ENCODE measurements around the gene TMEM222. TPM values are rescaled to one million over a fixed set of nuclear protein-coding genes. Genes with fewer than 3 reads are reported as not detected.

TMEM222 gene
- total and polyA plus RNA-seq, 10 of the 15 experiments (the other 5 are each of a cell fraction or from before 2014, with no cell fraction given): 3.8 to 43.5 (median 35.4) TPM

DNA sequence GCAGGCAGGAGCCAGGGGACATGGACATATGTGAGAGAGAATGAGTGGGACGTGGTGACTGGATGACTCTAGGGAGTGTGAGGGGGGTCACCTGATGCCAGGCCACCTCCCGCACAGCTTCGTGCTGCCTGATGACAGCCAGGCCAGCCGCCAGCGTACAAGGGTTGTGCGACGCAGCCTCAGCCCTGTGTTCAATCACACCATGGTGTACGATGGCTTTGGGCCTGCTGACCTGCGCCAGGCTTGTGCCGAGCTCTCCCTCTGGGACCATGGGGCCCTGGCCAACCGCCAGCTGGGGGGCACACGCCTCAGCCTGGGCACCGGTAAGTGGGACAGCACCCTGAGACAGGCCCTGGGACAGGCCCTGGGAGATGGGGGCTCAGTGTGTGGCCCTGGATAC, 31.2 kb downstream of the TMEM222 start:
- 96% methylated on average over 13 of the region's 13 CpGs for WGBS (ENCODE audit: insufficient coverage, insufficient replicate concordance, low lambda C conversion rate, missing lambda C conversion rate)
- TF ChIP-seq EED (IDR thresholded peaks at IDR 0.05; ENCODE audit: low read depth) (no peak), POLR2A (IDR thresholded peaks at IDR 0.05; ENCODE audit: low read depth, low read length) (0 out of 2 replicates have a peak, but pooled peaks have one; percentile 26)
- Histone ChIP-seq H3K27ac (ENCODE audit: control insufficient read depth, insufficient read depth) (no peak overlapping the region), H3K4me1 (ENCODE audit: control insufficient read depth, insufficient read depth, low read length) (peaks cover 4% of the 10 kb centered on the region), H3K27me3 (replicated peaks in 1 of 2; ENCODE audit: control insufficient read depth in 2 of 2, insufficient read depth in 2 of 2, low read length in 1 of 2) (no peaks in the 10 kb centered on the region), H3K79me2 (ENCODE audit: control insufficient read depth, insufficient read depth, low read length) (no peaks in the 10 kb centered on the region), H3K9me3 (replicated peaks; ENCODE audit: control insufficient read depth, insufficient read depth, low read length) (no peaks in the 10 kb centered on the region), H4K20me1 (ENCODE audit: control insufficient read depth, insufficient read depth) (no peaks in the 10 kb centered on the region), H3K4me3 (no peak overlapping the region), H3K9ac (ENCODE audit: control insufficient read depth, insufficient read depth, low read length) (no peak overlapping the region), H3K36me3 (ENCODE audit: control insufficient read depth in 2 of 2, insufficient read depth in 2 of 2, low read length in 1 of 2) (no peaks in the 10 kb centered on the region), H2AFZ (ENCODE audit: control insufficient read depth, low read depth, low read length) (no peak overlapping the region), H3K4me2 (ENCODE audit: control insufficient read depth, insufficient read depth) (no peak overlapping the region)
- SMC1A ChIA-PET (ENCODE audit: uncharacterized antibody, unreplicated experiment): interaction anchor here (1.2 kb wide), 1 partner anchor 34 kb away, joined by 3 read pairs; no protein-coding TSS in a partner anchor
- no peak for DNase-seq (ENCODE audit: low read depth, low spot score)
- in situ Hi-C loops (cut with MboI) (no loop called here), intact Hi-C loops (cut with micrococcal nuclease; ENCODE audit: unreplicated experiment) (no loop called here)
- FAIRE-seq: no peak
- POLR2A ChIA-PET: no interaction called here
- RAD21 ChIA-PET (ENCODE audit: unreplicated experiment): no interaction called here
- CTCF ChIA-PET: interaction anchor here (1.1 to 8.7 kb wide), 5 partner anchors 12 to 55 kb away, joined by 3 to 126 read pairs (median 14); partner anchors contain the start of gene GPR3
- BruUV-seq (replicated peaks): no TSS peak
- ATAC-seq: no peak

DNA sequence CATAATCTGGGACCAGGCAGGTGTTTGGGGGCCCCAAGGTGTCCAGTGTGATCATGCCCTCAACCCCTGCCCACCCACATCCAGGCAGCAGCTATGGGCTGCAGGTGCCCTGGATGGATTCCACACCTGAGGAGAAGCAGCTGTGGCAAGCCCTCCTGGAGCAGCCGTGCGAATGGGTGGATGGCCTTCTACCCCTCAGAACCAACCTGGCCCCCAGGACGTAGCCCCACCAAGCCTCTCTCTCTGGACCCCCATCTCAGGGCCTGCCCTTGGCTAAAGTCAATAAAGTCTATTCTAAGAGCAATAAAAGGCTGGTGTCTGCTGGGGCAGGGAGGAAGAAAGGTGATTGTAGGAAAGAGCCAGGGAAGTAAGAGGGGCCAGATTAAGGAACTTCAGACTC, 31.7 kb downstream of the TMEM222 start:
- Histone ChIP-seq H3K4me2 (ENCODE audit: control insufficient read depth, insufficient read depth) (no peak overlapping the region), H3K79me2 (ENCODE audit: control insufficient read depth, insufficient read depth, low read length) (no peaks in the 10 kb centered on the region), H3K4me3 (no peak overlapping the region), H3K4me1 (ENCODE audit: control insufficient read depth, insufficient read depth, low read length) (peaks cover 4% of the 10 kb centered on the region), H3K27me3 (replicated peaks in 1 of 2; ENCODE audit: control insufficient read depth in 2 of 2, insufficient read depth in 2 of 2, low read length in 1 of 2) (no peaks in the 10 kb centered on the region; a peak in 1 of 4 replicates), H3K9ac (ENCODE audit: control insufficient read depth, insufficient read depth, low read length) (no peak overlapping the region), H3K27ac (ENCODE audit: control insufficient read depth, insufficient read depth) (no peak overlapping the region), H4K20me1 (ENCODE audit: control insufficient read depth, insufficient read depth) (no peaks in the 10 kb centered on the region), H2AFZ (ENCODE audit: control insufficient read depth, low read depth, low read length) (no peak overlapping the region), H3K9me3 (replicated peaks; ENCODE audit: control insufficient read depth, insufficient read depth, low read length) (no peaks in the 10 kb centered on the region), H3K36me3 (ENCODE audit: control insufficient read depth in 2 of 2, insufficient read depth in 2 of 2, low read length in 1 of 2) (no peaks in the 10 kb centered on the region)
- BruUV-seq (replicated peaks): no TSS peak
- ChIA-PET POLR2A (no interaction called here), RAD21 (ENCODE audit: unreplicated experiment) (no interaction called here), SMC1A (ENCODE audit: uncharacterized antibody, unreplicated experiment) (interaction anchor here (0.6 to 1.2 kb wide), 2 partner anchors 34 to 218 kb away, joined by 3 read pairs; no protein-coding TSS in a partner anchor), CTCF (interaction anchor here (1.1 to 8.7 kb wide), 7 partner anchors 13 to 248 kb away, joined by 3 to 126 read pairs (median 14); partner anchors contain the start of genes GPR3 and MAP3K6)
- FAIRE-seq (no peak), ATAC-seq (no peak), DNase-seq (ENCODE audit: low read depth, low spot score) (no peak)
- in situ Hi-C loops (cut with MboI) (no loop called here), intact Hi-C loops (cut with micrococcal nuclease; ENCODE audit: unreplicated experiment) (no loop called here)
- WGBS (ENCODE audit: insufficient coverage, insufficient replicate concordance, low lambda C conversion rate, missing lambda C conversion rate): 64% methylated on average over 3 of the region's 3 CpGs
- TF ChIP-seq SMARCA5 (IDR thresholded peaks at IDR 0.05): no peak
- TF ChIP-seq, protein P1, sequence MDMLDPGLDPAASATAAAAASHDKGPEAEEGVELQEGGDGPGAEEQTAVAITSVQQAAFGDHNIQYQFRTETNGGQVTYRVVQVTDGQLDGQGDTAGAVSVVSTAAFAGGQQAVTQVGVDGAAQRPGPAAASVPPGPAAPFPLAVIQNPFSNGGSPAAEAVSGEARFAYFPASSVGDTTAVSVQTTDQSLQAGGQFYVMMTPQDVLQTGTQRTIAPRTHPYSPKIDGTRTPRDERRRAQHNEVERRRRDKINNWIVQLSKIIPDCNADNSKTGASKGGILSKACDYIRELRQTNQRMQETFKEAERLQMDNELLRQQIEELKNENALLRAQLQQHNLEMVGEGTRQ (IDR thresholded peaks at IDR 0.05; ENCODE audit: borderline replicate concordance, low read depth, low read length): no peak
- TF ChIP-seq STAT3 (IDR thresholded peaks at IDR 0.05; ENCODE audit: low read depth, low read length): no peak
- no peak for TF ChIP-seq RELA (IDR thresholded peaks at IDR 0.05; ENCODE audit: borderline replicate concordance, partially characterized antibody)
- TF ChIP-seq ESRRA (IDR thresholded peaks at IDR 0.05; ENCODE audit: low read length): no peak
- no peak for TF ChIP-seq DPF2 (IDR thresholded peaks at IDR 0.05)
- TF ChIP-seq, protein P2, sequence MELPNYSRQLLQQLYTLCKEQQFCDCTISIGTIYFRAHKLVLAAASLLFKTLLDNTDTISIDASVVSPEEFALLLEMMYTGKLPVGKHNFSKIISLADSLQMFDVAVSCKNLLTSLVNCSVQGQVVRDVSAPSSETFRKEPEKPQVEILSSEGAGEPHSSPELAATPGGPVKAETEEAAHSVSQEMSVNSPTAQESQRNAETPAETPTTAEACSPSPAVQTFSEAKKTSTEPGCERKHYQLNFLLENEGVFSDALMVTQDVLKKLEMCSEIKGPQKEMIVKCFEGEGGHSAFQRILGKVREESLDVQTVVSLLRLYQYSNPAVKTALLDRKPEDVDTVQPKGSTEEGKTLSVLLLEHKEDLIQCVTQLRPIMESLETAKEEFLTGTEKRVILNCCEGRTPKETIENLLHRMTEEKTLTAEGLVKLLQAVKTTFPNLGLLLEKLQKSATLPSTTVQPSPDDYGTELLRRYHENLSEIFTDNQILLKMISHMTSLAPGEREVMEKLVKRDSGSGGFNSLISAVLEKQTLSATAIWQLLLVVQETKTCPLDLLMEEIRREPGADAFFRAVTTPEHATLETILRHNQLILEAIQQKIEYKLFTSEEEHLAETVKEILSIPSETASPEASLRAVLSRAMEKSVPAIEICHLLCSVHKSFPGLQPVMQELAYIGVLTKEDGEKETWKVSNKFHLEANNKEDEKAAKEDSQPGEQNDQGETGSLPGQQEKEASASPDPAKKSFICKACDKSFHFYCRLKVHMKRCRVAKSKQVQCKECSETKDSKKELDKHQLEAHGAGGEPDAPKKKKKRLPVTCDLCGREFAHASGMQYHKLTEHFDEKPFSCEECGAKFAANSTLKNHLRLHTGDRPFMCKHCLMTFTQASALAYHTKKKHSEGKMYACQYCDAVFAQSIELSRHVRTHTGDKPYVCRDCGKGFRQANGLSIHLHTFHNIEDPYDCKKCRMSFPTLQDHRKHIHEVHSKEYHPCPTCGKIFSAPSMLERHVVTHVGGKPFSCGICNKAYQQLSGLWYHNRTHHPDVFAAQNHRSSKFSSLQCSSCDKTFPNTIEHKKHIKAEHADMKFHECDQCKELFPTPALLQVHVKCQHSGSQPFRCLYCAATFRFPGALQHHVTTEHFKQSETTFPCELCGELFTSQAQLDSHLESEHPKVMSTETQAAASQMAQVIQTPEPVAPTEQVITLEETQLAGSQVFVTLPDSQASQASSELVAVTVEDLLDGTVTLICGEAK (IDR thresholded peaks at IDR 0.05; ENCODE audit: borderline replicate concordance): no peak
- no peak for TF ChIP-seq SIN3A (IDR thresholded peaks at IDR 0.05; ENCODE audit: low read depth, low read length)
- TF ChIP-seq PAX8 (IDR thresholded peaks at IDR 0.05): no peak
- TF ChIP-seq SUPT20H (IDR thresholded peaks at IDR 0.05; ENCODE audit: borderline replicate concordance, control insufficient read depth, low read depth, low read length): no peak

All from GM12878 (cell line).